ENCODE data around the gene DAPK1.

DAPK1 gene

DNA sequence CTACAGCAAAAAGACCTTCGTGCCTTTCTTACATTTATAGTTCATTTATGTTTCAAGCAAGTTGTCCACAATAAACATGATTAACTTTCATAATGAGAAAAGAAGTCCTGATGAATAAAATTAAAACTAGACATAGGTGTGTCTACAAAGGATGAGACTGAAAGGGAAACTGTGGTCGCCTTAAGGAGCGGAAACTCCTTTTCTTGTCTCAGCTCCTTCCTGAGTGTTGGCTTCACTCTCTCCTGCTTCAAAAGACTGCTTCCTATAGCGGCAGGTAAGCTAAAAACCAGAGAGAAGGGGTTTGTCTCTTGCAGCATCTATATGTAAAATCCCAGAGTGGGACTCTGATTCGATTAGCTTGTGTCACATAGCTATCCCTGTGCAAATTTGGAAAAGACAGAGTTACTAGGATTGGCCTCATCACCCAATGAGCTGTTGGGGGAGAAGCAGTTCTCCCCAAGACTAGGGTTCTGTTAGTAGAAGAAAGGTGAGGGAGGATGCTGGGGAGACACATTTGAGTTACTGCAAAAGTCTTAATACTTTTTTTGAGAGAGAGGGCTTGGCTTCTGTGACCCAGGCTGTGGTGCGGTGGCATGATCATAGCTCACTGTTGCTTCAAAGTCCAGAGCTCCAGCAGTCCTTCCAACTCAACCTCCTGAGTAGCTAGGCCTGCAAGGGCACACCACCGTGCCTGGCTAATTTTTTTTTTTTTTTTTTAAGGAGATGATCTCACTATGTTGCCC is 211.5 kb downstream of the DAPK1 start:
- no peak overlapping the region for H3K27ac ChIP-seq
- no peaks in the 10 kb centered on the region for H3K9me3 ChIP-seq
- no peaks in the 10 kb centered on the region for H3K36me3 ChIP-seq
- TF ChIP-seq Cebpa-rat (IDR thresholded peaks at IDR 0.05) = no peak
- H3K4me3 ChIP-seq = no peak overlapping the region
- H3K9ac ChIP-seq = no peak overlapping the region
- peaks cover 28% of the 10 kb centered on the region for H3K4me1 ChIP-seq
- H3K27me3 ChIP-seq = no peaks in the 10 kb centered on the region
- H4K20me1 ChIP-seq = no peaks in the 10 kb centered on the region
- peak overlapping the region; percentile 5; the same call in 1 of the 2 replicates for H3K4me2 ChIP-seq

- Histone ChIP-seq H3K27ac (no peak overlapping the region), H3K36me3 (no peaks in the 10 kb centered on the region), H3K9ac (no peak overlapping the region), H3K27me3 (no peaks in the 10 kb centered on the region), H3K9me3 (no peaks in the 10 kb centered on the region), H3K4me2 (no peak overlapping the region), H3K4me3 (no peak overlapping the region), H3K4me1 (peaks cover 28% of the 10 kb centered on the region), H4K20me1 (no peaks in the 10 kb centered on the region)
- TF ChIP-seq Cebpa-rat (IDR thresholded peaks at IDR 0.05) = no peak
These were observed 212.8 kb downstream of the DAPK1 start for GRCh38 chr9:87710443-87710842.

DNA sequence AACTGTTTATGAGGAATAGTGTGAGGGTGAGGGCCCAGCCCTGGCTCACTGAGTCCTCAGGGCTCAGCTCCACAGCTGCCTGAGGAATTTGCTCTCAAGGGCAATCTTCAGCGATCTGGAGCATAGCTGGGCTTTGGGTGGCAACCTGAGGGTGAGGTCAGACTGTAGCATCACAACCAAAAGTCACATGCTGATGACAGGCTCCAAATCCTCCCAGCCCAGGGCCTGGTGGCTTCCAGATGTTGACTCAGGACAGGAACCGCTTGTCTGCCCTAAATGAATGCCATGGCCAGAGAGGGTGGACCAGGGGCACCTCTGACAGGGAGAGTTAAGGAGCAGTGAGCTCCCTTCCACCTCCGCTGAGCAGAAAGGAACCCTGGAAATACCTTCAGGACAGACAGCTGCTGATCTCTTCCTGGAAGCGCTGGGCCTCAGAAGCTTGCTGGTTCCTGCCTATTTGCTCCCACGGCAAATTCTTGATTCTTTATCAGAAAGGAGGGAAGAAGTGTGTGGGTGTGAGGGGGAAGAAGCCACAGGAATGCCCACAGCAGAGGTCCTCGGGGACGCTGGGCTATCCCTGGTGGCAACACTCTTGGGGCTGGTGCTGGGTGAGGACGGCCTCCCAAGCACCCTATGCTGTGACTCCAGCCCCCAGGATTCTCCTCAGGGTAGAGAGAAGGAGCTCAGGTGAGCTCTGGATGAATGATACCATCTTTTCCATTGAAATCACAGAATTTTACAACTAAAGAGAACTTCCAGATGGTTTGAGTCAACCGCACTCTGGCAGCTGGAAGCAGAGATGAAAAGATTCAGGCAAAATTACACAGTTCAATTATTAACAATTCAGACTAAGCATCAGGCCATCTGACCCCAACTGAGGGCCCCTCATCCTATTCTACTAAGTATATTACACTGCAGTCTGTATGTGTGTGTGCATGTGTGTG is 214.5 kb downstream of the DAPK1 start:
- Histone ChIP-seq H3K27ac (no peak overlapping the region), H3K36me3 (no peaks in the 10 kb centered on the region), H3K4me2 (peak overlapping the region; percentile 35), H3K4me3 (no peak overlapping the region), H3K4me1 (peaks cover 28% of the 10 kb centered on the region), H3K9ac (no peak overlapping the region), H3K9me3 (no peaks in the 10 kb centered on the region), H4K20me1 (no peaks in the 10 kb centered on the region), H3K27me3 (no peaks in the 10 kb centered on the region)
- no peak for TF ChIP-seq Cebpa-rat (IDR thresholded peaks at IDR 0.05)

GRCh38 chr9:87712801-87713277 is 215.2 kb downstream of the DAPK1 start:
- H3K9ac ChIP-seq = no peak overlapping the region

GRCh38 chr9:87713278-87713987 is 215.8 kb downstream of the DAPK1 start:
- Histone ChIP-seq H3K36me3 (no peaks in the 10 kb centered on the region), H3K4me2 (no peak overlapping the region), H3K4me3 (no peak overlapping the region), H4K20me1 (no peaks in the 10 kb centered on the region), H3K27me3 (no peaks in the 10 kb centered on the region), H3K9me3 (no peaks in the 10 kb centered on the region), H3K9ac (no peak overlapping the region), H3K4me1 (peaks cover 22% of the 10 kb centered on the region), H3K27ac (no peak overlapping the region)
- TF ChIP-seq Cebpa-rat (IDR thresholded peaks at IDR 0.05) = no peak

More at GRCh38 chr9:87712801-87713277, 215.2 kb downstream of the DAPK1 start:
- no peak overlapping the region for H3K4me3 ChIP-seq
- no peaks in the 10 kb centered on the region for H3K27me3 ChIP-seq
- no peak overlapping the region for H3K27ac ChIP-seq
- peaks cover 28% of the 10 kb centered on the region for H3K4me1 ChIP-seq
- no peak overlapping the region for H3K4me2 ChIP-seq
- no peaks in the 10 kb centered on the region for H3K9me3 ChIP-seq
- TF ChIP-seq Cebpa-rat (IDR thresholded peaks at IDR 0.05) = no peak
- no peaks in the 10 kb centered on the region for H3K36me3 ChIP-seq
- H4K20me1 ChIP-seq = no peaks in the 10 kb centered on the region

DNA sequence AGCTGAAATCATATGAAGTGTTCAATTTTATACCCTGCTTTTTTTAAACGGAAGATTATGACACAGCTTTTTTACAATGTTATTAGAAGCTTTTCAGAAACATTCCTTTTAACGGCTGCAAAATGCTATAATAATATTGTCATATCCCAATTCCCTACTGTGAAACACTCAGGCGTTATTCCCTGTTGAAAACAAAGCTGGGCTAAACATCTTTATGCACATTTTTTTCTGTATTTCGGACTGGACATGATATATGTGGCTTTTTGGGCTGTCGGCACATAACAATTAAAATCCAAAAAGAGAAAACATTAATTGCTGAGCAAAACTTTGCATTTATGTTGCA is 216.3 kb downstream of the DAPK1 start:
- H3K9ac ChIP-seq = no peak overlapping the region
- H3K36me3 ChIP-seq = no peaks in the 10 kb centered on the region
- H3K27ac ChIP-seq = no peak overlapping the region
- no peaks in the 10 kb centered on the region for H3K9me3 ChIP-seq
- H3K4me2 ChIP-seq = no peak overlapping the region
- no peak overlapping the region for H3K4me3 ChIP-seq
- peaks cover 17% of the 10 kb centered on the region for H3K4me1 ChIP-seq
- no peaks in the 10 kb centered on the region for H4K20me1 ChIP-seq
- no peaks in the 10 kb centered on the region for H3K27me3 ChIP-seq
- TF ChIP-seq Cebpa-rat (IDR thresholded peaks at IDR 0.05) = no peak

DNA sequence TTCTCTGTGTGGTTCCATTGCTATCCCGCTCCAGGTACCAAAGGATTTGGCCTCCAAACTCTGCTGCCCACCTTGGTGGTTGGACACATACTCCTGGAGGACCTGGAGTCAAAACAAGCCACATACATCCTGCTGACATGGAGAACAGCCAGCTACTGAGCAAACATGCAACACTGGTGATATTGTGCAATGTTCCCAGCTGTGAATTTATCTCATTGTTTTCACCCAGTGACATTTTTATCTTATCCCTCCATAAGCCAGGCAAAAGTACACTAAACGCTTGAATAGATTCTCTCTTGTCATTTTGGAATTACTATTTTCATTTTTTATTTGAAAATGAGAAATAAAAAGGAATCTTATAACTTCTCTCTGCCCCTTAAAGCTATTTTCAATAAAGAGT is 217.2 kb downstream of the DAPK1 start:
- Histone ChIP-seq H3K36me3 (no peaks in the 10 kb centered on the region), H3K4me3 (no peak overlapping the region), H3K9ac (no peak overlapping the region), H4K20me1 (no peaks in the 10 kb centered on the region), H3K4me2 (no peak overlapping the region), H3K27ac (no peak overlapping the region), H3K4me1 (peaks cover 14% of the 10 kb centered on the region), H3K9me3 (no peaks in the 10 kb centered on the region), H3K27me3 (no peaks in the 10 kb centered on the region)
- TF ChIP-seq Cebpa-rat (IDR thresholded peaks at IDR 0.05) = 0 out of 2 replicates have a peak, but pooled peaks have one; percentile 12

- no peak for TF ChIP-seq Cebpa-rat (IDR thresholded peaks at IDR 0.05)
- Histone ChIP-seq H3K9me3 (no peaks in the 10 kb centered on the region), H4K20me1 (no peaks in the 10 kb centered on the region), H3K27ac (no peak overlapping the region), H3K36me3 (no peaks in the 10 kb centered on the region), H3K4me2 (no peak overlapping the region), H3K4me1 (peaks cover 13% of the 10 kb centered on the region), H3K27me3 (no peaks in the 10 kb centered on the region), H3K4me3 (no peak overlapping the region), H3K9ac (no peak overlapping the region)
These were observed 218.5 kb downstream of the DAPK1 start for GRCh38 chr9:87716141-87716540.

GRCh38 chr9:87717456-87717855 is 219.8 kb downstream of the DAPK1 start:
- TF ChIP-seq Cebpa-rat (IDR thresholded peaks at IDR 0.05) = no peak
- Histone ChIP-seq H3K4me1 (peaks cover under 1% of the 10 kb centered on the region; the same call in 1 of the 2 replicates), H3K27ac (no peak overlapping the region), H3K4me3 (no peak overlapping the region), H3K9ac (no peak overlapping the region), H3K27me3 (no peaks in the 10 kb centered on the region), H3K9me3 (no peaks in the 10 kb centered on the region), H3K4me2 (no peak overlapping the region), H3K36me3 (no peaks in the 10 kb centered on the region), H4K20me1 (no peaks in the 10 kb centered on the region)

All from BLaER1 (cell line).